ENCODE measurements around the gene FNBP1. TPM values are rescaled to one million over a fixed set of nuclear protein-coding genes. Genes with fewer than 3 reads are reported as not detected.

Gene FNBP1
- total and polyA plus RNA-seq, 2 of the 8 experiments (the other 6 are each of a cell fraction or from before 2014, with no cell fraction given) = 7.2 to 40.9 TPM

DNA sequence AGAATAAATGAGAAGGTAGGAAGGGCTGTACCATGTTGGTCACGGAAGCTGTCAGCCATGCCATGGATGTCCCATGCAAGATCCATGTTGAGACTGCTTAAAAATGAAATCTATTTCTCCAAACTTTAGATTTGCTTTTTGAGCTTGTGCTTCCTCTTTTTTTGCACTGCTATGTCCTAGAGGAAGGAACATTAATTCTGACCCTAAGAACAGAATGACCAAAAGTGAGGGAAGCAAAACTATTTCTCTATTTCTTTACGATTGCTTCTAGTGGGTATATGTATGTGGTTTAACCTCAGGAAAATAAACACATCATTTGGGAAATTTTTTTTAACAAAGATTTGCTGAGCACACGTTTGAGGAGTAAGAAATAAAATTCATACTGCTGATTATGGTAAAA is 123.1 kb downstream of the FNBP1 start (continued):
- TF ChIP-seq KDM4A (IDR thresholded peaks at IDR 0.05; ENCODE audit: low read depth, low read length, severe bottlenecking) = no peak
- TF ChIP-seq CEBPB (IDR thresholded peaks at IDR 0.05; ENCODE audit: low read depth, low read length) = no peak
- TF ChIP-seq HDAC6 (IDR thresholded peaks at IDR 0.05; ENCODE audit: low read depth, low read length) = no peak
- no peak for TF ChIP-seq TAF7 (optimal IDR thresholded peaks at IDR 0.05; ENCODE audit: borderline replicate concordance, low read depth, low read length)
- no peak for TF ChIP-seq SP1 (IDR thresholded peaks at IDR 0.05; ENCODE audit: low read depth, low read length)
- no peak for TF ChIP-seq POLR2A (IDR thresholded peaks at IDR 0.05; ENCODE audit: control extremely low read depth in 1 of 2, low read depth in 2 of 2, low read length in 2 of 2)
